ENCODE measurements around the gene BDKRB1. TPM values are rescaled to one million over a fixed set of nuclear protein-coding genes. Genes with fewer than 3 reads are reported as not detected.

The BDKRB1 gene
- total and polyA plus RNA-seq, 10 of the 15 experiments (the other 5 are each of a cell fraction or from before 2014, with no cell fraction given): 0.21 TPM; not detected in 9

- H3K4me2 ChIP-seq (ENCODE audit: control insufficient read depth, insufficient read depth): no peak overlapping the region
- ChIA-PET SMC1A (ENCODE audit: uncharacterized antibody, unreplicated experiment) (no interaction called here), POLR2A (no interaction called here), RAD21 (ENCODE audit: unreplicated experiment) (no interaction called here), CTCF (interaction anchor here (0.9 kb wide), 1 partner anchor 10 kb away, joined by 3 read pairs; no protein-coding TSS in a partner anchor)
- H3K4me3 ChIP-seq: no peak overlapping the region
- no peaks in the 10 kb centered on the region for H3K36me3 ChIP-seq (ENCODE audit: control insufficient read depth in 2 of 2, insufficient read depth in 2 of 2, low read length in 1 of 2)
- H3K9ac ChIP-seq (ENCODE audit: control insufficient read depth, insufficient read depth, low read length): no peak overlapping the region
- H3K4me1 ChIP-seq (ENCODE audit: control insufficient read depth, insufficient read depth, low read length): no peaks in the 10 kb centered on the region
- 24% methylated on average over 10 of the region's 12 CpGs for WGBS (ENCODE audit: insufficient coverage, insufficient replicate concordance, low lambda C conversion rate, missing lambda C conversion rate)
- H2AFZ ChIP-seq (ENCODE audit: control insufficient read depth, low read depth, low read length): no peak overlapping the region
- no TSS peak for BruUV-seq (replicated peaks)
- H3K9me3 ChIP-seq (replicated peaks; ENCODE audit: control insufficient read depth, insufficient read depth, low read length): no peaks in the 10 kb centered on the region; the same call in 2 of the 3 replicates
- in situ Hi-C loops (cut with MboI) (no loop called here), intact Hi-C loops (cut with micrococcal nuclease; ENCODE audit: unreplicated experiment) (no loop called here)
- no peaks in the 10 kb centered on the region for H3K79me2 ChIP-seq (ENCODE audit: control insufficient read depth, insufficient read depth, low read length)
- no peak for DNase-seq (ENCODE audit: low read depth, low spot score)
- no peak for FAIRE-seq
- H3K27ac ChIP-seq (ENCODE audit: control insufficient read depth, insufficient read depth): no peak overlapping the region
- no peak for ATAC-seq
- H4K20me1 ChIP-seq (ENCODE audit: control insufficient read depth, insufficient read depth): no peaks in the 10 kb centered on the region
- peaks cover 0 to 2% of the 10 kb centered on the region in 2 experiments; a peak in 2 of 4 replicates for H3K27me3 ChIP-seq (replicated peaks in 1 of 2; ENCODE audit: control insufficient read depth in 2 of 2, insufficient read depth in 2 of 2, low read length in 1 of 2)
- TF ChIP-seq SP1 (IDR thresholded peaks at IDR 0.05; ENCODE audit: low read depth, low read length): no peak
- TF ChIP-seq NFYB (IDR thresholded peaks at IDR 0.05; ENCODE audit: insufficient read depth, low read depth, low read length): no peak
- TF ChIP-seq POLR2AphosphoS2 (IDR thresholded peaks at IDR 0.05; ENCODE audit: low read depth, low read length): no peak
- no peak for TF ChIP-seq BHLHE40 (IDR thresholded peaks at IDR 0.05; ENCODE audit: borderline replicate concordance in 1 of 2, low read depth in 2 of 2, low read length in 1 of 2)
- no peak for TF ChIP-seq NRF1 (conservative IDR thresholded peaks at IDR 0.05; ENCODE audit: low read depth, low read length)
- TF ChIP-seq MEF2B (IDR thresholded peaks at IDR 0.05; ENCODE audit: partially characterized antibody, poor library complexity, severe bottlenecking): no peak
- no peak for TF ChIP-seq ATF7 (IDR thresholded peaks at IDR 0.05; ENCODE audit: low read depth)
- TF ChIP-seq ZNF207 (IDR thresholded peaks at IDR 0.05; ENCODE audit: borderline replicate concordance): no peak
- no peak for TF ChIP-seq HDGF (IDR thresholded peaks at IDR 0.05)
- no peak for TF ChIP-seq ETV6 (conservative IDR thresholded peaks at IDR 0.05 in 1 of 2, IDR thresholded peaks at IDR 0.05 in 1 of 2; ENCODE audit: borderline replicate concordance in 1 of 2, low read depth in 1 of 2)
- TF ChIP-seq, protein P1, sequence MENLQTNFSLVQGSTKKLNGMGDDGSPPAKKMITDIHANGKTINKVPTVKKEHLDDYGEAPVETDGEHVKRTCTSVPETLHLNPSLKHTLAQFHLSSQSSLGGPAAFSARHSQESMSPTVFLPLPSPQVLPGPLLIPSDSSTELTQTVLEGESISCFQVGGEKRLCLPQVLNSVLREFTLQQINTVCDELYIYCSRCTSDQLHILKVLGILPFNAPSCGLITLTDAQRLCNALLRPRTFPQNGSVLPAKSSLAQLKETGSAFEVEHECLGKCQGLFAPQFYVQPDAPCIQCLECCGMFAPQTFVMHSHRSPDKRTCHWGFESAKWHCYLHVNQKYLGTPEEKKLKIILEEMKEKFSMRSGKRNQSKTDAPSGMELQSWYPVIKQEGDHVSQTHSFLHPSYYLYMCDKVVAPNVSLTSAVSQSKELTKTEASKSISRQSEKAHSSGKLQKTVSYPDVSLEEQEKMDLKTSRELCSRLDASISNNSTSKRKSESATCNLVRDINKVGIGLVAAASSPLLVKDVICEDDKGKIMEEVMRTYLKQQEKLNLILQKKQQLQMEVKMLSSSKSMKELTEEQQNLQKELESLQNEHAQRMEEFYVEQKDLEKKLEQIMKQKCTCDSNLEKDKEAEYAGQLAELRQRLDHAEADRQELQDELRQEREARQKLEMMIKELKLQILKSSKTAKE (IDR thresholded peaks at IDR 0.05; ENCODE audit: low read depth, poor library complexity, severe bottlenecking): no peak
- TF ChIP-seq, protein P2, sequence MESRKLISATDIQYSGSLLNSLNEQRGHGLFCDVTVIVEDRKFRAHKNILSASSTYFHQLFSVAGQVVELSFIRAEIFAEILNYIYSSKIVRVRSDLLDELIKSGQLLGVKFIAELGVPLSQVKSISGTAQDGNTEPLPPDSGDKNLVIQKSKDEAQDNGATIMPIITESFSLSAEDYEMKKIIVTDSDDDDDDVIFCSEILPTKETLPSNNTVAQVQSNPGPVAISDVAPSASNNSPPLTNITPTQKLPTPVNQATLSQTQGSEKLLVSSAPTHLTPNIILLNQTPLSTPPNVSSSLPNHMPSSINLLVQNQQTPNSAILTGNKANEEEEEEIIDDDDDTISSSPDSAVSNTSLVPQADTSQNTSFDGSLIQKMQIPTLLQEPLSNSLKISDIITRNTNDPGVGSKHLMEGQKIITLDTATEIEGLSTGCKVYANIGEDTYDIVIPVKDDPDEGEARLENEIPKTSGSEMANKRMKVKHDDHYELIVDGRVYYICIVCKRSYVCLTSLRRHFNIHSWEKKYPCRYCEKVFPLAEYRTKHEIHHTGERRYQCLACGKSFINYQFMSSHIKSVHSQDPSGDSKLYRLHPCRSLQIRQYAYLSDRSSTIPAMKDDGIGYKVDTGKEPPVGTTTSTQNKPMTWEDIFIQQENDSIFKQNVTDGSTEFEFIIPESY (IDR thresholded peaks at IDR 0.05): no peak
- TF ChIP-seq EZH2 (IDR thresholded peaks at IDR 0.05; ENCODE audit: borderline replicate concordance, control insufficient read depth, low read depth, low read length): no peak
- TF ChIP-seq WRNIP1 (IDR thresholded peaks at IDR 0.05; ENCODE audit: borderline replicate concordance, low read depth, low read length): no peak
- TF ChIP-seq PRDM15 (CRISPR knock-in tag; IDR thresholded peaks at IDR 0.05): no peak
- TF ChIP-seq CREM (IDR thresholded peaks at IDR 0.05; ENCODE audit: low read depth): no peak
Observed at GRCh38 chr14:96231526-96232130, 24.4 kb upstream of the BDKRB1 start.
